SK-N-SH treated with all-trans-retinoic acid at 6 μM for 48 hours (cell line): Measurements from ENCODE around the gene RASGRP3.

ENCODE experiments used
- ATAC-seq: fragments of 200-7000 bp; cut with Tn5 transposase; 3 replicates; pipeline ENCODE4 v1.9.1; 2020; ENCODE audit warnings: mild to moderate bottlenecking, moderate library complexity
- ARNTL ChIP-seq: fragments of 450-650 bp; formaldehyde crosslinking; IDR thresholded peaks from 2 replicates; pipeline ENCODE4 v1.5.0; 2020; ENCODE audit warnings: low read depth, mild to moderate bottlenecking, moderate library complexity, borderline replicate concordance
- CSDC2 ChIP-seq: fragments of 250-450 bp; sonication (Bioruptor Pico); IDR thresholded peaks from 2 replicates; pipeline ENCODE4 v1.5.0; 2020; ENCODE audit warnings: mild to moderate bottlenecking, moderate library complexity
- ESRRG ChIP-seq: fragments of 250-450 bp; sonication (Bioruptor Pico); IDR thresholded peaks from 2 replicates; pipeline ENCODE4 v1.6.1; 2021; ENCODE audit warnings: mild to moderate bottlenecking
- GLIS3 ChIP-seq: fragments of 250-450 bp; sonication (Bioruptor Pico); IDR thresholded peaks from 2 replicates; pipeline ENCODE4 v1.5.0; 2020; ENCODE audit warnings: mild to moderate bottlenecking, moderate library complexity
- ISL1 ChIP-seq: fragments of 250-450 bp; sonication (Bioruptor Pico); IDR thresholded peaks from 2 replicates; pipeline ENCODE4 v2.1.2; 2022; ENCODE audit warnings: mild to moderate bottlenecking, moderate library complexity
- OSR1 ChIP-seq: fragments of 250-450 bp; sonication (Bioruptor Pico); IDR thresholded peaks from 2 replicates; pipeline ENCODE4 v1.8.0; 2022; ENCODE audit warnings: moderate library complexity, mild to moderate bottlenecking, inconsistent platforms
- PPARA ChIP-seq: fragments of 250-450 bp; sonication (Bioruptor Pico); IDR thresholded peaks from 2 replicates; pipeline ENCODE4 v1.5.0; 2020; ENCODE audit warnings: mild to moderate bottlenecking, borderline replicate concordance
- RARB ChIP-seq: fragments of 250-450 bp; sonication (Bioruptor Pico); IDR thresholded peaks from 2 replicates; pipeline ENCODE4 v1.8.0; 2021; ENCODE audit warnings: mild to moderate bottlenecking, moderate library complexity
- SNAI2 ChIP-seq: fragments of 250-450 bp; sonication (Bioruptor Pico); IDR thresholded peaks from 2 replicates; pipeline ENCODE4 v1.5.0; 2020; ENCODE audit warnings: mild to moderate bottlenecking, moderate library complexity
- TOX ChIP-seq: fragments of 250-450 bp; sonication (Bioruptor Pico); IDR thresholded peaks from 2 replicates; pipeline ENCODE4 v1.8.0; 2021; ENCODE audit warnings: mild to moderate bottlenecking, moderate library complexity, borderline replicate concordance
- ZC3H10 ChIP-seq: fragments of 250-450 bp; sonication (Bioruptor Pico); IDR thresholded peaks from 2 replicates; pipeline ENCODE4 v1.5.1; 2021; ENCODE audit warnings: mild to moderate bottlenecking, moderate library complexity
- ZFP3 ChIP-seq: fragments of 250-450 bp; sonication (Bioruptor Pico); IDR thresholded peaks from 2 replicates; pipeline ENCODE4 v1.5.0; 2020; ENCODE audit warnings: mild to moderate bottlenecking, moderate library complexity
- ZFP30 ChIP-seq: fragments of 450-650 bp; formaldehyde crosslinking; IDR thresholded peaks from 2 replicates; pipeline ENCODE4 v1.5.0; 2022; ENCODE audit warnings: mild to moderate bottlenecking, moderate library complexity
- ZNF565 ChIP-seq: fragments of 450-650 bp; formaldehyde crosslinking; conservative IDR thresholded peaks from 2 replicates; pipeline ENCODE4 v1.5.0; 2020; ENCODE audit warnings: low read depth, mild to moderate bottlenecking, moderate library complexity
- ZNF70 ChIP-seq: fragments of 450-650 bp; formaldehyde crosslinking; IDR thresholded peaks from 2 replicates; pipeline ENCODE4 v1.5.0; 2020; ENCODE audit warnings: mild to moderate bottlenecking, moderate library complexity
- ZNF8 ChIP-seq: fragments of 450-650 bp; formaldehyde crosslinking; IDR thresholded peaks from 2 replicates; pipeline ENCODE4 v1.5.0; 2020; ENCODE audit warnings: mild to moderate bottlenecking, moderate library complexity
- TF ChIP-seq, protein P1 (sequence below): fragments of 250-450 bp; sonication (Bioruptor Pico); IDR thresholded peaks from 2 replicates; pipeline ENCODE4 v1.5.1; 2021; ENCODE audit warnings: mild to moderate bottlenecking, moderate library complexity
- TF ChIP-seq, protein P2 (sequence below): fragments of 250-450 bp; sonication (Bioruptor Pico); IDR thresholded peaks from 2 replicates; pipeline ENCODE4 v1.8.0; 2021; ENCODE audit warnings: low read depth, mild to moderate bottlenecking, moderate library complexity, borderline replicate concordance
- TF ChIP-seq, protein P3 (sequence below): fragments of 250-450 bp; sonication (Bioruptor Pico); IDR thresholded peaks from 2 replicates; pipeline ENCODE4 v1.5.0; 2020; ENCODE audit warnings: mild to moderate bottlenecking, moderate library complexity
- TF ChIP-seq, protein P4 (sequence below): fragments of 250-450 bp; sonication (Bioruptor Pico); IDR thresholded peaks from 2 replicates; pipeline ENCODE4 v1.5.1; 2020; ENCODE audit warnings: low read depth, mild to moderate bottlenecking, moderate library complexity
- TF ChIP-seq, protein P5 (sequence below): fragments of 250-450 bp; sonication (Bioruptor Pico); IDR thresholded peaks from 2 replicates; pipeline ENCODE4 v1.8.0; 2020; ENCODE audit warnings: mild to moderate bottlenecking, moderate library complexity, borderline replicate concordance

Gene RASGRP3

DNA sequence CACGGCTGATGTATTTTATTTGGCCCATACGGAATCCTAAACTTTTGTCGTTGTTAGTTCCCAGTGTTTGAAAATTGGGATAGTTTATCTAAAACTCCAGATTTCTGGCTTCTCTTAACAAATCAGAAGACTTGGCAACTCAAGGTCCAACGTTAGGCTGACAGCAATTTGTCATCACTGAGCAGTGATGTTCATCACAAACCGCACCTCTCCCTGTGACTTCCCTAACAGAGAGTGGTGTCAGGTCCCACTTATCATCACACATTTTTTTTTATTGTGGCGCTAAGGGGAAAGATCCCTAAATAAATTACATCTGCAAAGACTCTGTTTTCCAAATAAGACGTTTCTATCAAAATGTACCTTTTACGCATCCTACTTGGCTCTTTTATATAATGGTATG lies 55.7 kb downstream of the RASGRP3 start (continued):
- TF ChIP-seq ESRRG (CRISPR knock-in tag) (no peak), SNAI2 (CRISPR knock-in tag) (no peak)
- TF ChIP-seq, protein P1, sequence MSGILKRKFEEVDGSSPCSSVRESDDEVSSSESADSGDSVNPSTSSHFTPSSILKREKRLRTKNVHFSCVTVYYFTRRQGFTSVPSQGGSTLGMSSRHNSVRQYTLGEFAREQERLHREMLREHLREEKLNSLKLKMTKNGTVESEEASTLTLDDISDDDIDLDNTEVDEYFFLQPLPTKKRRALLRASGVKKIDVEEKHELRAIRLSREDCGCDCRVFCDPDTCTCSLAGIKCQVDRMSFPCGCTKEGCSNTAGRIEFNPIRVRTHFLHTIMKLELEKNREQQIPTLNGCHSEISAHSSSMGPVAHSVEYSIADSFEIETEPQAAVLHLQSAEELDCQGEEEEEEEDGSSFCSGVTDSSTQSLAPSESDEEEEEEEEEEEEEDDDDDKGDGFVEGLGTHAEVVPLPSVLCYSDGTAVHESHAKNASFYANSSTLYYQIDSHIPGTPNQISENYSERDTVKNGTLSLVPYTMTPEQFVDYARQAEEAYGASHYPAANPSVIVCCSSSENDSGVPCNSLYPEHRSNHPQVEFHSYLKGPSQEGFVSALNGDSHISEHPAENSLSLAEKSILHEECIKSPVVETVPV, result no peak

DNA sequence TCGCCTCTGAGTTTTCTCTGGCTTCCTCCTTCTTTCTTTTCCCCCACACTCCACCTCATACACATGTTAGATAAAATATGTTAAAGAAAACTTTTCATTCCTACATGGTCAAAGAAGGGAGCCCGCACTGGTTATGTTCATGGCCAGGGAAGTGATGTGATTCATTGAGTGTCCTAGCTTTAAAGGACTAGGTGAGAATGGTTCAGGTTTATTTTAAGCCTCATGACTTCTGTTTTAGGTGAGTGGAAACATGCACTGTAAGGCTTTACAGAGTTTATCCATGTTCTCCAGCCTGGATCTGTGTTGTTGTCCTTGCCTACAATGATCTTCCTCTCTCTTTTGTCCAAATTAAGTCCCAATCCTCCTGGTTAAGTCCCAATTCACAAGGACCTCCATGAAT lies 56.5 kb downstream of the RASGRP3 start:
- ATAC-seq, result no peak
- TF ChIP-seq OSR1 (CRISPR knock-in tag), result no peak
- TF ChIP-seq ZFP30, result no peak
- no peak for TF ChIP-seq PPARA (CRISPR knock-in tag)
- TF ChIP-seq ZNF8 (CRISPR knock-in tag), result no peak
- no peak for TF ChIP-seq ZNF565
- no peak for TF ChIP-seq ZC3H10 (CRISPR knock-in tag)
- TF ChIP-seq, protein P2, sequence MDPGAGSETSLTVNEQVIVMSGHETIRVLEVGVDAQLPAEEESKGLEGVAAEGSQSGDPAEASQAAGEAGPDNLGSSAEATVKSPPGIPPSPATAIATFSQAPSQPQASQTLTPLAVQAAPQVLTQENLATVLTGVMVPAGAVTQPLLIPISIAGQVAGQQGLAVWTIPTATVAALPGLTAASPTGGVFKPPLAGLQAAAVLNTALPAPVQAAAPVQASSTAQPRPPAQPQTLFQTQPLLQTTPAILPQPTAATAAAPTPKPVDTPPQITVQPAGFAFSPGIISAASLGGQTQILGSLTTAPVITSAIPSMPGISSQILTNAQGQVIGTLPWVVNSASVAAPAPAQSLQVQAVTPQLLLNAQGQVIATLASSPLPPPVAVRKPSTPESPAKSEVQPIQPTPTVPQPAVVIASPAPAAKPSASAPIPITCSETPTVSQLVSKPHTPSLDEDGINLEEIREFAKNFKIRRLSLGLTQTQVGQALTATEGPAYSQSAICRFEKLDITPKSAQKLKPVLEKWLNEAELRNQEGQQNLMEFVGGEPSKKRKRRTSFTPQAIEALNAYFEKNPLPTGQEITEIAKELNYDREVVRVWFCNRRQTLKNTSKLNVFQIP (CRISPR knock-in tag), result no peak
- TF ChIP-seq, protein P1, result no peak
- TF ChIP-seq ESRRG (CRISPR knock-in tag), result no peak
- no peak for TF ChIP-seq ZFP3 (CRISPR knock-in tag)
- no peak for TF ChIP-seq RARB (CRISPR knock-in tag)

DNA sequence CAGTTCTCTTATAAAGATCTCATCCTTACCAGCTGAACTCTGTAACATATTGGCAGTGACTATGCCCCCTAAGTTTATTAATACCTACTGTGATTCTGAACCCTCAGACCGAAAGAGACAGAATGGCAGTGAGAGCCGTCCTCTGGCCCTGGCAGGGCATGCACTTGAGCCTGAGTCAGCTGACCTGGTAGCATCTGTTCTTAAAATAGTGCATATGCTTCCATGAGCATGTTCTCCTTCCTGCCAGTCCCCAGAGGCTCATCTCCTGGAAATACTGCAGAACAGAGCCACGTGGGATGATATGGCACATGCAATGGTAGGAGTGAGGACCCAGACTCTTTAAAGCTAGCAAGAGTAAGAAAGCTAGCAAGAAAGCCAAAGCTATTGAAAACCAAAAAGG lies 59.0 kb downstream of the RASGRP3 start:
- no peak for TF ChIP-seq ZFP3 (CRISPR knock-in tag)
- TF ChIP-seq, protein P3, sequence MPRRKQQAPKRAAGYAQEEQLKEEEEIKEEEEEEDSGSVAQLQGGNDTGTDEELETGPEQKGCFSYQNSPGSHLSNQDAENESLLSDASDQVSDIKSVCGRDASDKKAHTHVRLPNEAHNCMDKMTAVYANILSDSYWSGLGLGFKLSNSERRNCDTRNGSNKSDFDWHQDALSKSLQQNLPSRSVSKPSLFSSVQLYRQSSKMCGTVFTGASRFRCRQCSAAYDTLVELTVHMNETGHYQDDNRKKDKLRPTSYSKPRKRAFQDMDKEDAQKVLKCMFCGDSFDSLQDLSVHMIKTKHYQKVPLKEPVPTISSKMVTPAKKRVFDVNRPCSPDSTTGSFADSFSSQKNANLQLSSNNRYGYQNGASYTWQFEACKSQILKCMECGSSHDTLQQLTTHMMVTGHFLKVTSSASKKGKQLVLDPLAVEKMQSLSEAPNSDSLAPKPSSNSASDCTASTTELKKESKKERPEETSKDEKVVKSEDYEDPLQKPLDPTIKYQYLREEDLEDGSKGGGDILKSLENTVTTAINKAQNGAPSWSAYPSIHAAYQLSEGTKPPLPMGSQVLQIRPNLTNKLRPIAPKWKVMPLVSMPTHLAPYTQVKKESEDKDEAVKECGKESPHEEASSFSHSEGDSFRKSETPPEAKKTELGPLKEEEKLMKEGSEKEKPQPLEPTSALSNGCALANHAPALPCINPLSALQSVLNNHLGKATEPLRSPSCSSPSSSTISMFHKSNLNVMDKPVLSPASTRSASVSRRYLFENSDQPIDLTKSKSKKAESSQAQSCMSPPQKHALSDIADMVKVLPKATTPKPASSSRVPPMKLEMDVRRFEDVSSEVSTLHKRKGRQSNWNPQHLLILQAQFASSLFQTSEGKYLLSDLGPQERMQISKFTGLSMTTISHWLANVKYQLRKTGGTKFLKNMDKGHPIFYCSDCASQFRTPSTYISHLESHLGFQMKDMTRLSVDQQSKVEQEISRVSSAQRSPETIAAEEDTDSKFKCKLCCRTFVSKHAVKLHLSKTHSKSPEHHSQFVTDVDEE (CRISPR knock-in tag), result no peak
- peak; percentile 46 for ATAC-seq

DNA sequence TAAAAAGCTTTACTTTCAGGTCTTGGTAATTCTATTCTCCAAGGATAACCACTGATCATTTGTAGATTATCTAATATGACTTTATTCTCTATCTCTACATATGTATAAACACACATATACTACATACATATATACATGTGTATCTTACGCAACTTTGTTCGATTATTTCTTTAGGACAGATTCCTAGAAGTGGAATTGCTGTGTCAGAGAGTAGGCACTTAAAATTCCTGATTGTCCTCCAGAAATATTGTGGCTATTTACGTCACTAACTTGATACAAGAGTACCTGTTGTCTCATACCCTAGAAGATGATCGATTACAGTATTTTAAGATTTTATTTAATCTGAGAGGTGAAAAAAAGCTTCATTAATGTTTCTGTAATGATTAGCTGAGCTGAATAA lies 64.8 kb downstream of the RASGRP3 start:
- TF ChIP-seq ESRRG (CRISPR knock-in tag), result no peak
- TF ChIP-seq CSDC2 (CRISPR knock-in tag), result no peak
- TF ChIP-seq, protein P3 (CRISPR knock-in tag), result no peak
- TF ChIP-seq, protein P2 (CRISPR knock-in tag), result no peak
- TF ChIP-seq ZNF70 (CRISPR knock-in tag), result no peak
- no peak for TF ChIP-seq RARB (CRISPR knock-in tag)
- TF ChIP-seq ZNF565, result no peak
- TF ChIP-seq, protein P4, sequence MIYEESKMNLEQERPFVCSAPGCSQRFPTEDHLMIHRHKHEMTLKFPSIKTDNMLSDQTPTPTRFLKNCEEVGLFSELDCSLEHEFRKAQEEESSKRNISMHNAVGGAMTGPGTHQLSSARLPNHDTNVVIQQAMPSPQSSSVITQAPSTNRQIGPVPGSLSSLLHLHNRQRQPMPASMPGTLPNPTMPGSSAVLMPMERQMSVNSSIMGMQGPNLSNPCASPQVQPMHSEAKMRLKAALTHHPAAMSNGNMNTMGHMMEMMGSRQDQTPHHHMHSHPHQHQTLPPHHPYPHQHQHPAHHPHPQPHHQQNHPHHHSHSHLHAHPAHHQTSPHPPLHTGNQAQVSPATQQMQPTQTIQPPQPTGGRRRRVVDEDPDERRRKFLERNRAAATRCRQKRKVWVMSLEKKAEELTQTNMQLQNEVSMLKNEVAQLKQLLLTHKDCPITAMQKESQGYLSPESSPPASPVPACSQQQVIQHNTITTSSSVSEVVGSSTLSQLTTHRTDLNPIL, result no peak
- TF ChIP-seq TOX (CRISPR knock-in tag), result no peak
- TF ChIP-seq ZNF8 (CRISPR knock-in tag), result no peak
- TF ChIP-seq OSR1 (CRISPR knock-in tag), result no peak
- TF ChIP-seq ZFP3 (CRISPR knock-in tag), result no peak
- no peak for TF ChIP-seq ARNTL (CRISPR knock-in tag)
- TF ChIP-seq, protein P5, sequence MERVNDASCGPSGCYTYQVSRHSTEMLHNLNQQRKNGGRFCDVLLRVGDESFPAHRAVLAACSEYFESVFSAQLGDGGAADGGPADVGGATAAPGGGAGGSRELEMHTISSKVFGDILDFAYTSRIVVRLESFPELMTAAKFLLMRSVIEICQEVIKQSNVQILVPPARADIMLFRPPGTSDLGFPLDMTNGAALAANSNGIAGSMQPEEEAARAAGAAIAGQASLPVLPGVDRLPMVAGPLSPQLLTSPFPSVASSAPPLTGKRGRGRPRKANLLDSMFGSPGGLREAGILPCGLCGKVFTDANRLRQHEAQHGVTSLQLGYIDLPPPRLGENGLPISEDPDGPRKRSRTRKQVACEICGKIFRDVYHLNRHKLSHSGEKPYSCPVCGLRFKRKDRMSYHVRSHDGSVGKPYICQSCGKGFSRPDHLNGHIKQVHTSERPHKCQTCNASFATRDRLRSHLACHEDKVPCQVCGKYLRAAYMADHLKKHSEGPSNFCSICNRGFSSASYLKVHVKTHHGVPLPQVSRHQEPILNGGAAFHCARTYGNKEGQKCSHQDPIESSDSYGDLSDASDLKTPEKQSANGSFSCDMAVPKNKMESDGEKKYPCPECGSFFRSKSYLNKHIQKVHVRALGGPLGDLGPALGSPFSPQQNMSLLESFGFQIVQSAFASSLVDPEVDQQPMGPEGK (CRISPR knock-in tag), result no peak
- TF ChIP-seq ZC3H10 (CRISPR knock-in tag), result no peak
- no peak for TF ChIP-seq GLIS3 (CRISPR knock-in tag)
- no peak for TF ChIP-seq ISL1 (CRISPR knock-in tag)
- ATAC-seq, result no peak
